ENCODE measurements around the gene RNF8. TPM values are rescaled to one million over a fixed set of nuclear protein-coding genes. Genes with fewer than 3 reads are reported as not detected.
"Not testable (repeated sequence)": the region's sequence is repeated elsewhere in the genome, so short reads cannot be mapped to it uniquely, and the experiment has no call there.

The RNF8 gene
- total and polyA plus RNA-seq, 2 of the 4 experiments (the other 2 are of a cell fraction): 16.5 to 17.9 TPM

DNA sequence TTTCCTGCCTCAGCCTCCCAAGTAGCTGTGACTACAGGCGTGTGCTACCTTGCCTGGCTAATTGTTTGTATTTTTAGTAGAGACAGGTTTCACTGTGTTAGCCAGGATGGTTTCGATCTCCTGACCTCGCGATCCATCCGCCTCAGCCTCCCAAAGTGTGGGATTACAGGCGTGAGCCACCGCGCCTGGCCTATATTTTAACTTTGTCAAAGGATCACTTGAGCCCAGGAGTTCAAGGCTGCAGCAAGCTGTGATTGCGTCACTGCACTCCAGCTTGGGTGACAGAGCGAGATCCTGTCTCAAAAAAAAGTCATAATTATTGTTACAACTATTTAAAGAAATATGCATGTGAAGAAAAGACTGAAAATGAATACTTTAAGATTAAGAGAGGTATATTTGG lies 23.4 kb upstream of the RNF8 start:
- peaks cover 21% of the 10 kb centered on the region for H3K36me3 ChIP-seq (ENCODE audit: control insufficient read depth, insufficient read depth, low read length)
- H3K18ac ChIP-seq (ENCODE audit: low read depth, low read length); H3K4me2 ChIP-seq (ENCODE audit: low read depth, low read length); DNase-seq; H3K9me3 ChIP-seq (ENCODE audit: control insufficient read depth, insufficient read depth, low read length); H3K79me1 ChIP-seq (ENCODE audit: low read depth in 1 of 2, low read length in 2 of 2); H4K8ac ChIP-seq (ENCODE audit: low read depth in 2 of 2, low read length in 2 of 2); intact Hi-C loops (cut with micrococcal nuclease); H3K4ac ChIP-seq (ENCODE audit: low read depth, low read length); H4K5ac ChIP-seq (ENCODE audit: low read depth, low read length); H2AK5ac ChIP-seq (ENCODE audit: low read depth, low read length); H3K27ac ChIP-seq (ENCODE audit: insufficient read depth, low read length); H3K9ac ChIP-seq (ENCODE audit: low read depth, low read length); H3K23ac ChIP-seq (ENCODE audit: low read depth, low read length); H2BK15ac ChIP-seq (ENCODE audit: low read depth, low read length); ATAC-seq (ENCODE audit: low read depth); H4K20me1 ChIP-seq (ENCODE audit: insufficient read depth, low read length); POLR2A ChIA-PET (ENCODE audit: unreplicated experiment); H3K14ac ChIP-seq (replicated peaks; ENCODE audit: low read depth, low read length); H3K4me1 ChIP-seq (ENCODE audit: control insufficient read depth, insufficient read depth, low read length); H2BK20ac ChIP-seq (ENCODE audit: low read depth, low read length); H3K56ac ChIP-seq (ENCODE audit: extremely low read depth, insufficient read depth, low read length); H3K9me1 ChIP-seq (ENCODE audit: insufficient read depth, low read length); dilution Hi-C loops (cut with HindIII; ENCODE audit: low sequenced_read_pairs, unreplicated experiment); H4K91ac ChIP-seq (ENCODE audit: insufficient read depth, low read depth, low read length); H3K4me3 ChIP-seq (ENCODE audit: insufficient read depth, low read depth, low read length); BruUV-seq (replicated peaks); H2BK5ac ChIP-seq (ENCODE audit: low read depth, low read length, poor library complexity, severe bottlenecking); H3K27me3 ChIP-seq (ENCODE audit: control insufficient read depth, insufficient read depth, low read length); in situ Hi-C loops (cut with MboI; ENCODE audit: low sequenced_read_pairs); CTCF ChIA-PET; H2AFZ ChIP-seq (replicated peaks; ENCODE audit: low read length, poor library complexity); H2BK120ac ChIP-seq (ENCODE audit: low read depth, low read length); H2AK9ac ChIP-seq (replicated peaks; ENCODE audit: low read depth, low read length, poor library complexity): not testable (repeated sequence)
- peak; percentile 71 for TF ChIP-seq CEBPB (IDR thresholded peaks at IDR 0.05; ENCODE audit: low read depth, low read length)
- WGBS, 2 experiments (ENCODE audit: extremely low coverage in 2 of 2, insufficient read length in 1 of 2): 80% methylated on average over 3 of the region's 10 CpGs; no CpG with 5 or more reads in 1 of the 2 experiments

Data from IMR-90 (cell line).